ENCODE results near the gene AKAP6. TPM values are rescaled to one million over a fixed set of nuclear protein-coding genes. Genes with fewer than 3 reads are reported as not detected.

The AKAP6 gene
- total RNA-seq, 2 donors from 2014 or later = 112 to 117 TPM

DNA sequence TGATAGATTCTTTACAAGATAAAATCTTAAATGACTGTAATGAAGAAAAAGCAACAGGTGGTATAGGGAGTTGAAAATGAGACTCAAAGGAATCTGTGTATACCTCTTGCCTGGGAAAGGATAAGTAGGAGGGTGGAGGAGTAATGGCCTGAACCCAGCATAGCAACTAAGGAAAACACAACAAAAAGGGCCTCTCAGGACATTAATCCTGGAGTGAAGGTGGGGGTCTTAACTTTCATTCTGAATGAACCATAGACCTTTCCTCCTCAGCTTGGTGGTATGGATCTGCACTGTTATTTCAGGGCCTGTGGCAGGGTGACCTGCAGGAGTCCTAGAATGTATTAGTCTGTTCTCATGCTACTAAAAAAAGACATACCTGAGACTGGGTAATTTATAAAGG is 185.6 kb downstream of the AKAP6 start:
- no peak overlapping the region for H3K4me3 ChIP-seq
- H3K27ac ChIP-seq = peak overlapping the region in 1 of 2 donors; percentile 37
- H3K36me3 ChIP-seq = no peaks in the 10 kb centered on the region
- DNase-seq (ENCODE audit: low spot score) = no peak
- no peaks in the 10 kb centered on the region for H3K27me3 ChIP-seq
- no peaks in the 10 kb centered on the region for H3K9me3 ChIP-seq
- H3K4me1 ChIP-seq = peaks cover 0 to 40% of the 10 kb centered on the region in 2 donors
- TF ChIP-seq, protein P1, sequence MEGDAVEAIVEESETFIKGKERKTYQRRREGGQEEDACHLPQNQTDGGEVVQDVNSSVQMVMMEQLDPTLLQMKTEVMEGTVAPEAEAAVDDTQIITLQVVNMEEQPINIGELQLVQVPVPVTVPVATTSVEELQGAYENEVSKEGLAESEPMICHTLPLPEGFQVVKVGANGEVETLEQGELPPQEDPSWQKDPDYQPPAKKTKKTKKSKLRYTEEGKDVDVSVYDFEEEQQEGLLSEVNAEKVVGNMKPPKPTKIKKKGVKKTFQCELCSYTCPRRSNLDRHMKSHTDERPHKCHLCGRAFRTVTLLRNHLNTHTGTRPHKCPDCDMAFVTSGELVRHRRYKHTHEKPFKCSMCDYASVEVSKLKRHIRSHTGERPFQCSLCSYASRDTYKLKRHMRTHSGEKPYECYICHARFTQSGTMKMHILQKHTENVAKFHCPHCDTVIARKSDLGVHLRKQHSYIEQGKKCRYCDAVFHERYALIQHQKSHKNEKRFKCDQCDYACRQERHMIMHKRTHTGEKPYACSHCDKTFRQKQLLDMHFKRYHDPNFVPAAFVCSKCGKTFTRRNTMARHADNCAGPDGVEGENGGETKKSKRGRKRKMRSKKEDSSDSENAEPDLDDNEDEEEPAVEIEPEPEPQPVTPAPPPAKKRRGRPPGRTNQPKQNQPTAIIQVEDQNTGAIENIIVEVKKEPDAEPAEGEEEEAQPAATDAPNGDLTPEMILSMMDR (IDR thresholded peaks at IDR 0.05) = no peak

GRCh38 chr14:32524609-32525375 is 195.7 kb downstream of the AKAP6 start:
- no peak overlapping the region for H3K4me3 ChIP-seq
- no peak overlapping the region for H3K27ac ChIP-seq

GRCh38 chr14:32525591-32525990 is 196.5 kb downstream of the AKAP6 start:
- H3K4me3 ChIP-seq = no peak overlapping the region
- H3K27me3 ChIP-seq = no peaks in the 10 kb centered on the region
- no peak for DNase-seq (ENCODE audit: low spot score)
- H3K4me1 ChIP-seq = peaks cover 0 to 7% of the 10 kb centered on the region in 2 donors
- no peaks in the 10 kb centered on the region for H3K9me3 ChIP-seq
- H3K36me3 ChIP-seq = no peaks in the 10 kb centered on the region
- TF ChIP-seq, protein P1 (IDR thresholded peaks at IDR 0.05) = no peak
- no peak overlapping the region for H3K27ac ChIP-seq

More at GRCh38 chr14:32524609-32525375, 195.7 kb downstream of the AKAP6 start:
- Histone ChIP-seq H3K36me3 (no peaks in the 10 kb centered on the region), H3K4me1 (peaks cover 0 to 7% of the 10 kb centered on the region in 2 donors), H3K9me3 (no peaks in the 10 kb centered on the region), H3K27me3 (no peaks in the 10 kb centered on the region)
- TF ChIP-seq, protein P1 (IDR thresholded peaks at IDR 0.05) = no peak
- no peak for DNase-seq (ENCODE audit: low spot score)

GRCh38 chr14:32530800-32531199 is 201.7 kb downstream of the AKAP6 start:
- Histone ChIP-seq H3K9me3 (no peaks in the 10 kb centered on the region), H3K27me3 (no peaks in the 10 kb centered on the region), H3K4me1 (peaks cover 0 to 15% of the 10 kb centered on the region in 2 donors), H3K27ac (no peak overlapping the region), H3K36me3 (peaks cover 4% of the 10 kb centered on the region), H3K4me3 (no peak overlapping the region)
- TF ChIP-seq, protein P1 (IDR thresholded peaks at IDR 0.05) = no peak
- no peak for DNase-seq (ENCODE audit: low spot score)

- TF ChIP-seq, protein P1 (IDR thresholded peaks at IDR 0.05) = no peak
- Histone ChIP-seq H3K4me1 (peaks cover 0 to 15% of the 10 kb centered on the region in 2 donors), H3K4me3 (no peak overlapping the region), H3K9me3 (no peaks in the 10 kb centered on the region), H3K27ac (no peak overlapping the region), H3K36me3 (peaks cover 6% of the 10 kb centered on the region), H3K27me3 (no peaks in the 10 kb centered on the region)
- DNase-seq (ENCODE audit: low spot score) = no peak
Measured at GRCh38 chr14:32531942-32532515, 202.9 kb downstream of the AKAP6 start.

Measured in right atrium auricular region (tissue), 2 donors.